CD4-positive, CD25-positive, alpha-beta regulatory T cell (primary cell): ENCODE data around the gene LSM6. TPM values are rescaled to one million over a fixed set of nuclear protein-coding genes. Genes with fewer than 3 reads are reported as not detected.

Source experiments
- ATAC-seq, 2 donors: fragments of 150-1000 bp; cut with Tn5 transposase; one replicate each; pipeline ENCODE4 v1.10.0; 2021; ENCODE audit warnings: low read depth in 2 of 2, moderate number of reproducible peaks in 2 of 2, moderate library complexity in 1 of 2
- DNase-seq, 3 donors: peaks; one replicate each; pipeline versions ENCODE4 v3.0.0 to v3.0.0-alpha.2; 2012 to 2022; ENCODE audit warnings: mixed read lengths in 1 of 3
- H3K27ac ChIP-seq: one replicate; pipeline ENCODE4 v1.7.0; 2013; ENCODE audit warnings: mild to moderate bottlenecking, low read length; ENCODE audit not compliant: insufficient read depth, poor library complexity, severe bottlenecking
- H3K27me3 ChIP-seq: one replicate; pipeline ENCODE4 v1.7.0; 2013; ENCODE audit warnings: low read length; ENCODE audit not compliant: control insufficient read depth, insufficient read depth
- H3K36me3 ChIP-seq: one replicate; pipeline ENCODE4 v1.7.0; 2013; ENCODE audit warnings: mild to moderate bottlenecking, low read length, moderate library complexity; ENCODE audit not compliant: control insufficient read depth, insufficient read depth
- H3K4me1 ChIP-seq: 2 replicates; pipeline ENCODE4 v1.7.0; 2013; ENCODE audit warnings: mild to moderate bottlenecking, low read length; ENCODE audit not compliant: insufficient read depth, control insufficient read depth, poor library complexity, severe bottlenecking
- H3K4me3 ChIP-seq: one replicate; pipeline ENCODE4 v1.7.0; 2013; ENCODE audit warnings: low read depth, mild to moderate bottlenecking, low read length, moderate library complexity
- H3K9me3 ChIP-seq, 2 experiments: 1 replicate in 1 of 2; 2 replicates in 1 of 2; pipeline ENCODE4 v1.7.0; 2013; ENCODE audit warnings: low read length in 2 of 2, mild to moderate bottlenecking in 1 of 2, moderate library complexity in 1 of 2; ENCODE audit not compliant: control insufficient read depth in 2 of 2
- H3K27ac Mint-ChIP-seq, 3 donors: one replicate each; pipeline ENCODE4 v1.8.0; 2020 to 2022; ENCODE audit warnings: mild to moderate bottlenecking in 3 of 3, mixed read lengths in 3 of 3, moderate library complexity in 2 of 3
- H3K27me3 Mint-ChIP-seq: one replicate; pipeline ENCODE4 v1.8.0; 2022; ENCODE audit warnings: mild to moderate bottlenecking, mixed read lengths
- H3K36me3 Mint-ChIP-seq: one replicate; pipeline ENCODE4 v1.8.0; 2020; ENCODE audit warnings: mixed read lengths
- H3K4me1 Mint-ChIP-seq, 4 donors: one replicate each; pipeline ENCODE4 v1.8.0; 2020 to 2022; ENCODE audit warnings: mixed read lengths in 4 of 4, mild to moderate bottlenecking in 1 of 4
- H3K4me3 Mint-ChIP-seq, 4 donors: one replicate each; pipeline ENCODE4 v1.8.0; 2020 to 2022; ENCODE audit warnings: mild to moderate bottlenecking in 4 of 4, mixed read lengths in 4 of 4, moderate library complexity in 3 of 4
- H3K9me3 Mint-ChIP-seq, 7 donors: one replicate each; pipeline ENCODE4 v1.8.0; 2020 to 2022; ENCODE audit warnings: mixed read lengths in 7 of 7, mild to moderate bottlenecking in 3 of 7, moderate library complexity in 2 of 7
- polyA plus RNA-seq, 4 donors: library from polyadenylated mRNA; unstranded; fragments of 300-500 nt; fragmentation: Illumina TruSeq; gene quantifications; one replicate each; pipeline ENCODE4 v1.2.3, GENCODE V29; 2021
- total RNA-seq: library from RNA; stranded (reverse); gene quantifications from one replicate; pipeline ENCODE4 v1.2.3, GENCODE V29; 2022

Gene LSM6
- total and polyA plus RNA-seq, 5 donors from 2014 or later = 16.8 to 80.9 (median 65.1) TPM

GRCh38 chr4:146235654-146236177 is 60.2 kb downstream of the LSM6 start:
- H3K27me3 ChIP-seq = peaks cover 1% of the 10 kb centered on the region
- H3K36me3 Mint-ChIP-seq = no peaks in the 10 kb centered on the region
- H3K4me3 ChIP-seq = no peak overlapping the region
- no peaks in the 10 kb centered on the region for H3K4me1 ChIP-seq
- no peaks in the 10 kb centered on the region for H3K4me1 Mint-ChIP-seq
- peaks cover 10% of the 10 kb centered on the region for H3K27me3 Mint-ChIP-seq
- no peak overlapping the region for H3K27ac ChIP-seq
- no peak for ATAC-seq
- no peaks in the 10 kb centered on the region for H3K9me3 ChIP-seq
- no peak for DNase-seq
- H3K9me3 Mint-ChIP-seq = peaks cover 0 to 4% (median 0%) of the 10 kb centered on the region in 7 donors
- no peaks in the 10 kb centered on the region for H3K36me3 ChIP-seq
- H3K27ac Mint-ChIP-seq = no peak overlapping the region
- H3K4me3 Mint-ChIP-seq = no peak overlapping the region

GRCh38 chr4:146236216-146236615 is 60.7 kb downstream of the LSM6 start:
- Mint-ChIP-seq H3K4me3 (no peak overlapping the region), H3K36me3 (no peaks in the 10 kb centered on the region), H3K27ac (no peak overlapping the region), H3K27me3 (peaks cover 10% of the 10 kb centered on the region), H3K4me1 (no peaks in the 10 kb centered on the region), H3K9me3 (peaks cover 0 to 4% (median 0%) of the 10 kb centered on the region in 7 donors)
- Histone ChIP-seq H3K27me3 (peaks cover 1% of the 10 kb centered on the region), H3K4me1 (no peaks in the 10 kb centered on the region), H3K36me3 (no peaks in the 10 kb centered on the region), H3K9me3 (no peaks in the 10 kb centered on the region), H3K4me3 (no peak overlapping the region), H3K27ac (no peak overlapping the region)
- no peak for ATAC-seq
- no peak for DNase-seq

- Mint-ChIP-seq H3K36me3 (no peaks in the 10 kb centered on the region), H3K4me3 (no peak overlapping the region), H3K27ac (no peak overlapping the region), H3K9me3 (peaks cover 0 to under 1% (median 0%) of the 10 kb centered on the region in 7 donors), H3K27me3 (peaks cover 10% of the 10 kb centered on the region), H3K4me1 (peaks cover 0 to 5% (median 3%) of the 10 kb centered on the region in 4 donors)
- H3K9me3 ChIP-seq = no peaks in the 10 kb centered on the region
- H3K27ac ChIP-seq = no peak overlapping the region
- H3K36me3 ChIP-seq = no peaks in the 10 kb centered on the region
- DNase-seq (no peak), ATAC-seq (no peak)
- H3K4me1 ChIP-seq = no peaks in the 10 kb centered on the region
- peaks cover 1% of the 10 kb centered on the region for H3K27me3 ChIP-seq
- H3K4me3 ChIP-seq = no peak overlapping the region
Measured at GRCh38 chr4:146237092-146237491, 61.6 kb downstream of the LSM6 start.

GRCh38 chr4:146238107-146238506 is 62.6 kb downstream of the LSM6 start:
- peaks cover 1% of the 10 kb centered on the region for H3K27me3 ChIP-seq
- peaks cover 6% of the 10 kb centered on the region for H3K27me3 Mint-ChIP-seq
- H3K4me1 Mint-ChIP-seq = peaks cover 0 to 11% (median 5%) of the 10 kb centered on the region in 4 donors
- H3K27ac ChIP-seq = no peak overlapping the region
- DNase-seq (no peak), ATAC-seq (no peak)
- no peaks in the 10 kb centered on the region for H3K9me3 ChIP-seq
- H3K4me3 ChIP-seq = no peak overlapping the region
- no peak overlapping the region for H3K4me3 Mint-ChIP-seq
- H3K36me3 Mint-ChIP-seq = no peaks in the 10 kb centered on the region
- H3K27ac Mint-ChIP-seq = no peak overlapping the region
- H3K4me1 ChIP-seq = peaks cover 3% of the 10 kb centered on the region
- H3K36me3 ChIP-seq = no peaks in the 10 kb centered on the region
- no peaks in the 10 kb centered on the region for H3K9me3 Mint-ChIP-seq

Other genes starting within 250 kb of the LSM6 start
- gene ZNF827, start 236.9 kb upstream of the LSM6 start, total RNA-seq = 6.0 TPM
- gene ZNF827, start 236.9 kb upstream of the LSM6 start, polyA plus RNA-seq = 1 to 10 TPM in 3 of 4 donors, under 1 TPM in 1; 0.92 to 1.5 (median 1.1) TPM
- not detected for gene REELD1, start 38.8 kb downstream of the LSM6 start, total RNA-seq
- not detected for gene REELD1, start 38.8 kb downstream of the LSM6 start, polyA plus RNA-seq